ENCODE results near the gene IFIT1B. TPM values are rescaled to one million over a fixed set of nuclear protein-coding genes. Genes with fewer than 3 reads are reported as not detected.

Gene IFIT1B
- total RNA-seq, 1 experiment from 2014 or later: not detected

DNA sequence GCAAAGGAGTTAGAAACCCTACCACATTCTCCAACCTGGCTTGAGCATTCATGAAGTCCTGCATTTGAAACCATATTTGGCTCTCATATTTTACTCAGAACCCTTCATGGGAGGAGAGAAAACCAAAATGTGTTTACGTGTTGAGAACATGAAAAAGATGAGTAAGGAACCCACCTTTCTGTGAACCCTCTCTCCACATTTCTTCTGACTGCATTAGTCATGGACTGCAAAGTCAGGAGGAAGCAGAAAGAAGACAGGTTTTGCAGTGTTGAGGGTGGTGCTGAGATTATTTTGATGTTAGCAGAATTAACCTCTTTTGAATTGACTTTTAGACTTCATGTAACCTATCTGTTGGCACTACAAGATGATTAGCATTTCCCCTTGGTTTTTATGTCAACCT lies 4.9 kb downstream of the IFIT1B start:
- TF ChIP-seq, protein P1, sequence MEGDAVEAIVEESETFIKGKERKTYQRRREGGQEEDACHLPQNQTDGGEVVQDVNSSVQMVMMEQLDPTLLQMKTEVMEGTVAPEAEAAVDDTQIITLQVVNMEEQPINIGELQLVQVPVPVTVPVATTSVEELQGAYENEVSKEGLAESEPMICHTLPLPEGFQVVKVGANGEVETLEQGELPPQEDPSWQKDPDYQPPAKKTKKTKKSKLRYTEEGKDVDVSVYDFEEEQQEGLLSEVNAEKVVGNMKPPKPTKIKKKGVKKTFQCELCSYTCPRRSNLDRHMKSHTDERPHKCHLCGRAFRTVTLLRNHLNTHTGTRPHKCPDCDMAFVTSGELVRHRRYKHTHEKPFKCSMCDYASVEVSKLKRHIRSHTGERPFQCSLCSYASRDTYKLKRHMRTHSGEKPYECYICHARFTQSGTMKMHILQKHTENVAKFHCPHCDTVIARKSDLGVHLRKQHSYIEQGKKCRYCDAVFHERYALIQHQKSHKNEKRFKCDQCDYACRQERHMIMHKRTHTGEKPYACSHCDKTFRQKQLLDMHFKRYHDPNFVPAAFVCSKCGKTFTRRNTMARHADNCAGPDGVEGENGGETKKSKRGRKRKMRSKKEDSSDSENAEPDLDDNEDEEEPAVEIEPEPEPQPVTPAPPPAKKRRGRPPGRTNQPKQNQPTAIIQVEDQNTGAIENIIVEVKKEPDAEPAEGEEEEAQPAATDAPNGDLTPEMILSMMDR (IDR thresholded peaks at IDR 0.05; ENCODE audit: insufficient read depth in 1 of 2, low read depth in 1 of 2, low read length in 1 of 2, severe bottlenecking in 1 of 2, unreplicated experiment in 1 of 2): no peak
- H3K4me1 ChIP-seq: no peaks in the 10 kb centered on the region
- Mint-ChIP-seq H3K4me3 (ENCODE audit: unreplicated experiment) (no peak overlapping the region), H3K27ac (ENCODE audit: unreplicated experiment) (no peak overlapping the region), H3K27me3 (ENCODE audit: insufficient read depth, unreplicated experiment) (no peaks in the 10 kb centered on the region), H3K4me1 (ENCODE audit: low read depth, unreplicated experiment) (no peaks in the 10 kb centered on the region), H3K36me3 (ENCODE audit: insufficient read depth, unreplicated experiment) (no peaks in the 10 kb centered on the region), H3K9me3 (ENCODE audit: unreplicated experiment) (no peaks in the 10 kb centered on the region)
- POLR2A ChIA-PET: no interaction called here
- H3K27me3 ChIP-seq (replicated peaks; ENCODE audit: control insufficient read depth, insufficient read depth, low read length): no peaks in the 10 kb centered on the region
- CTCF ChIA-PET: no interaction called here
- no peaks in the 10 kb centered on the region for H3K36me3 ChIP-seq (ENCODE audit: control insufficient read depth, insufficient read depth, low read length)
- no peak overlapping the region for H3K4me3 ChIP-seq (ENCODE audit: low read depth, low read length)
- intact Hi-C loops (cut with micrococcal nuclease; ENCODE audit: unreplicated experiment): no loop called here
- BruUV-seq (replicated peaks): no TSS peak
- no peaks in the 10 kb centered on the region for H3K9me3 ChIP-seq
- DNase-seq: no peak

DNA sequence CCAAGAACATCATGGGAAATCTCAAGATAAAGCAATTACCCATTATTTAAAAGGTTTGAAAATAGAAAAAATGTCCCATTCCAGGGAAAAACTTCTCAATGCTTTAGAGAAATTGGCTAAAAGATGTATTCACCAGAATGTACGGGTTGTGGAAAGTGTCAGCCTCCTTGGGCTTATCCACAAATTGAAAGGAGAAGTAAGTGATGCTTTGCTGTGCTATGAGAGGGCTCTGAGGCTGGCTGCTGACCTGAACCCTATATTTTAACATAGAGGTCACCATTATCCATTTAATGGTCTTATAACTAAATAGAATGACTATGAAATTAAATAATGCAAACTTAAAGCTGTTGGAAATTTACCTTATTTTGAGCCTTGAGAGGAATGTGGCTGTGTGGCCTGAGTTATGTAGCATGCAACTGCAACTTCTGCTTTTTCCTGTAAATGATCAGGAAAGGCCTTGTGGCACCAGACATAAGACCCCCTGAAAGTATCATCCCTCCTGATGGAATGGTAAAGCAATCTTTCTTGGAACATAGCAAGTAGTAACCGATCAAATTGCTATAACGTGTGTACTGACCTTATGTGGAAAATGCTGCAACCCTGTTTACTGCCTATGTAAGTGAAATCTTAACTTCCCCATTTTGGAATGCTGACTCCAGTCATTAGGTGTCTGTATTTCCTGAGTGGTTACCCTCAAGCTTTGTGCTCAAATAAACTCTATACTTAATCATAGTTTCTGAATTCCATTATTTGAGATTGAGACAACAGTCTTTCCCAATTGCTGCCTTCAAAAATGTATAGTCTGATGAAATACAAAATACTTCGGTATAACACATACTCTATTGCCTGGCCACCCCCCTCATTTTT lies 6.9 kb downstream of the IFIT1B start:
- H3K9me3 ChIP-seq: no peaks in the 10 kb centered on the region
- intact Hi-C loops (cut with micrococcal nuclease; ENCODE audit: unreplicated experiment): no loop called here
- H3K27ac Mint-ChIP-seq (ENCODE audit: unreplicated experiment): no peak overlapping the region
- H3K36me3 ChIP-seq (ENCODE audit: control insufficient read depth, insufficient read depth, low read length): no peaks in the 10 kb centered on the region
- no peaks in the 10 kb centered on the region for H3K27me3 Mint-ChIP-seq (ENCODE audit: insufficient read depth, unreplicated experiment)
- H3K4me1 Mint-ChIP-seq (ENCODE audit: low read depth, unreplicated experiment): no peaks in the 10 kb centered on the region
- DNase-seq: no peak
- H3K4me3 ChIP-seq (ENCODE audit: low read depth, low read length): no peak overlapping the region
- no TSS peak for BruUV-seq (replicated peaks)
- H3K4me1 ChIP-seq: no peaks in the 10 kb centered on the region
- no peak overlapping the region for H3K4me3 Mint-ChIP-seq (ENCODE audit: unreplicated experiment)
- H3K9me3 Mint-ChIP-seq (ENCODE audit: unreplicated experiment): no peaks in the 10 kb centered on the region
- TF ChIP-seq, protein P1 (IDR thresholded peaks at IDR 0.05; ENCODE audit: insufficient read depth in 1 of 2, low read depth in 1 of 2, low read length in 1 of 2, severe bottlenecking in 1 of 2, unreplicated experiment in 1 of 2): no peak
- H3K27me3 ChIP-seq (replicated peaks; ENCODE audit: control insufficient read depth, insufficient read depth, low read length): no peaks in the 10 kb centered on the region
- CTCF ChIA-PET: no interaction called here
- POLR2A ChIA-PET: no interaction called here
- no peaks in the 10 kb centered on the region for H3K36me3 Mint-ChIP-seq (ENCODE audit: insufficient read depth, unreplicated experiment)

DNA sequence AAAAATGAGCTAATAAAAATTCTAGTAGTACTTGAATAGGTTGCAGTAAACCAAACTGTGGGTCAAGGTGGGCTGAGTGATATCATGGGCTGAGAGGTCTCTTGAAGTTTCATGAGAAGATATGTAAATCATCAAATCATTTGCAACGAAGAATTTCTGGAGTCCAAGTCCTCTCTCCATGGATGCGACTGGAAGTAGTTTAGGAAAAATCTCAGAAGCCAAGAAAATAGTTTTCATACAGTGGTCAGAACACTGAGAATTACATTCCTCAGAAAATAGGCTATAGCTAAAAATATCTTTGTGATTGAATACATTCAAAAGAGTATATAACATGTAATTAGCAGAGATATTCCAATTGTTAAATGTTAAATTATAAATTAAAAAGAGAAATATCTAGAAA lies 10.9 kb downstream of the IFIT1B start:
- BruUV-seq (replicated peaks): no TSS peak
- Histone ChIP-seq H3K4me3 (ENCODE audit: low read depth, low read length) (no peak overlapping the region), H3K4me1 (peaks cover 9% of the 10 kb centered on the region; the same call in 1 of the 2 replicates), H3K27me3 (replicated peaks; ENCODE audit: control insufficient read depth, insufficient read depth, low read length) (no peaks in the 10 kb centered on the region), H3K36me3 (ENCODE audit: control insufficient read depth, insufficient read depth, low read length) (no peaks in the 10 kb centered on the region), H3K9me3 (no peaks in the 10 kb centered on the region)
- intact Hi-C loops (cut with micrococcal nuclease; ENCODE audit: unreplicated experiment): loop anchor here (1.0 to 2.0 kb wide), 5 partner anchors 20 to 172 kb away; no protein-coding TSS in a partner anchor
- ChIA-PET POLR2A (interaction anchor here (0.7 kb wide), 1 partner anchor 244 kb away, joined by 5 read pairs; no protein-coding TSS in a partner anchor), CTCF (interaction anchor here (0.6 to 1.6 kb wide), 5 partner anchors 9 to 178 kb away, joined by 3 to 8 read pairs (median 4); partner anchors contain the start of gene LIPA)
- Mint-ChIP-seq H3K4me3 (ENCODE audit: unreplicated experiment) (no peak overlapping the region), H3K9me3 (ENCODE audit: unreplicated experiment) (no peaks in the 10 kb centered on the region), H3K27ac (ENCODE audit: unreplicated experiment) (no peak overlapping the region), H3K27me3 (ENCODE audit: insufficient read depth, unreplicated experiment) (no peaks in the 10 kb centered on the region), H3K4me1 (ENCODE audit: low read depth, unreplicated experiment) (peaks cover 9% of the 10 kb centered on the region), H3K36me3 (ENCODE audit: insufficient read depth, unreplicated experiment) (no peaks in the 10 kb centered on the region)
- TF ChIP-seq, protein P1 (IDR thresholded peaks at IDR 0.05; ENCODE audit: insufficient read depth in 1 of 2, low read depth in 1 of 2, low read length in 1 of 2, severe bottlenecking in 1 of 2, unreplicated experiment in 1 of 2): no peak
- DNase-seq: no peak

All from Caco-2 (cell line).